ENCODE data around the gene AP1B1.
"Not testable (repeated sequence)": the region's sequence is repeated elsewhere in the genome, so short reads cannot be mapped to it uniquely, and the experiment has no call there.

Gene AP1B1

DNA sequence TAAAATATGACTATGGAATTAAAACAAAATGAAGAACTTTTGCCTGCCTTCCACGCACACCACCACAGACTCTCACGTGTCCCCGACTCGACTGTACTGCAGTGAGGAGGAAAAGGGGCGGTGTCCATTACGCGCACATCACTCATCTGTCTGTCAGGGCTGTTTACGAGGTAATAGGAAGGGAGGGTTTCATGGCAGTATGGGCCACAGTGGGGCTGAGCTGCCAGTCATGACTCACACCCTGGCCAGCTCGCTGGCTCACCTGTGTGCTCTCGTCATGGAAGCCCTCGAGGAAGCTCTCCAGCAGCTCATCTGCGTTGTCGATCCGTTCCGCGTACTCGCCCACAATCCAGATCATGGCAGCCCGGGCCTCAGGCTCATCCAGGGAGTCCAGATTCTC is 39.4 kb downstream of the AP1B1 start:
- TF ChIP-seq, protein P1, sequence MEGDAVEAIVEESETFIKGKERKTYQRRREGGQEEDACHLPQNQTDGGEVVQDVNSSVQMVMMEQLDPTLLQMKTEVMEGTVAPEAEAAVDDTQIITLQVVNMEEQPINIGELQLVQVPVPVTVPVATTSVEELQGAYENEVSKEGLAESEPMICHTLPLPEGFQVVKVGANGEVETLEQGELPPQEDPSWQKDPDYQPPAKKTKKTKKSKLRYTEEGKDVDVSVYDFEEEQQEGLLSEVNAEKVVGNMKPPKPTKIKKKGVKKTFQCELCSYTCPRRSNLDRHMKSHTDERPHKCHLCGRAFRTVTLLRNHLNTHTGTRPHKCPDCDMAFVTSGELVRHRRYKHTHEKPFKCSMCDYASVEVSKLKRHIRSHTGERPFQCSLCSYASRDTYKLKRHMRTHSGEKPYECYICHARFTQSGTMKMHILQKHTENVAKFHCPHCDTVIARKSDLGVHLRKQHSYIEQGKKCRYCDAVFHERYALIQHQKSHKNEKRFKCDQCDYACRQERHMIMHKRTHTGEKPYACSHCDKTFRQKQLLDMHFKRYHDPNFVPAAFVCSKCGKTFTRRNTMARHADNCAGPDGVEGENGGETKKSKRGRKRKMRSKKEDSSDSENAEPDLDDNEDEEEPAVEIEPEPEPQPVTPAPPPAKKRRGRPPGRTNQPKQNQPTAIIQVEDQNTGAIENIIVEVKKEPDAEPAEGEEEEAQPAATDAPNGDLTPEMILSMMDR (IDR thresholded peaks at IDR 0.05; ENCODE audit: low read depth, low read length, missing control alignments), result no peak
- H3K4me3 ChIP-seq (ENCODE audit: low read depth, low read length), result no peak overlapping the region
- no peak for DNase-seq (ENCODE audit: low read depth)

DNA sequence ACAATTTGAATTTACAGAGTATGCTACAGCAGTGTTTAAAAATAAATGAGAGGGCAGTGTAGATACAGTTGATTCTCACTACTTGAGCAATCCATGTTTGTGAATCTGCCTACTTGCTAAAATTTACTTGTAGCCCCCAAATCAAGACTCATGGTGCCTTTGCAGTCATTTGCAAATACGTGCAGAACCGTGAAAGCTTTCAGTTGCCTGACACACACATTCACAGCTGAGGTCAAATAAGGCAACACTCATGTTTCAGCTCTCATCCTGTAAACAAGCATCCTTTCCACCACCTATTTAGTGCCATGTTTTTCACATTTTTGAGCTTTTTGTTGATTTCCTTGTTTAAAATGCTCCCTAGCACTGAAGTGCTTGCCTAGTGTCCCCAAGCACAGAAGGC is 40.3 kb downstream of the AP1B1 start:
- no peak overlapping the region for H3K4me3 ChIP-seq (ENCODE audit: low read depth, low read length)
- no peak for DNase-seq (ENCODE audit: low read depth)
- TF ChIP-seq, protein P1 (IDR thresholded peaks at IDR 0.05; ENCODE audit: low read depth, low read length, missing control alignments), result no peak

DNA sequence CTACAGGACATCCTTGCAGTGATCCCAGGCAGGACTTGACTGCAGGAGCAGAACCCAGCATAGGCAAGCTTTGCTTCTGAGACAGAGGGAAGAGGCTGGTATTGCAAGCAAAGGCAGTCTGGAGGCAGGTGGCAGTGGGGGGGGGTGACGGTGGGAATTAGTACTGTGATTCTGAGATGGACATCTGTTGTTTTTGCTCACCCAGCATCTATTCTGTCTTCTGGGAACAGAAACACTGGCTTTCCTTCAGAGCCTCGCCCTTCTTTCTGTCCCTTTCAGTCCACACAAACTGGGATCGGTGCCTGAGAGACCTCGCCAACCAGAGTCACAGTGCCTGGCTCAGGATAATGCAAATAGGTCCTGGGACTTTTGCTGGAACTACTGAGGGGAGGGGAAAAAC is 41.7 kb downstream of the AP1B1 start:
- no peak for DNase-seq (ENCODE audit: low read depth)
- H3K4me3 ChIP-seq (ENCODE audit: low read depth, low read length), result no peak overlapping the region
- TF ChIP-seq, protein P1 (IDR thresholded peaks at IDR 0.05; ENCODE audit: low read depth, low read length, missing control alignments), result no peak

DNA sequence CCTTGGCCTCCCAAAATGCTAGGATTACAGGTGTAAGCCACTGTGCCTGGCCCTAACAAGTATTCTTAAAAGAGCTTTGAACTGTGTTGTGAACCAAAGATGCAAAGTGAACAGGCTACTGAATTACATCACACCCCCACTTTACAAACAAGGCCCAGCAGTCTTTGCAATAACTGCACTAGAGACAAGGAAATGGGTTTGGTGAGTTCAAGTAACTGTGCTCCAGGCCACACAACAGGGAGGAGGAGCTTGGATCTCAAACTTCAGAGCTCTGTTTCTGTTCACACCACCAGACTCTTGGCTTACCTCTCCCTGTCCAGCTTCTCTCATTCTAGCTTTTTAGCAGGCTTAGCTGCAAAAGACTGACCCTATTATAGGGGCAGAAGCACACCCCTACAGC is 42.4 kb downstream of the AP1B1 start:
- H3K4me3 ChIP-seq (ENCODE audit: low read depth, low read length), result no peak overlapping the region
- TF ChIP-seq, protein P1 (IDR thresholded peaks at IDR 0.05; ENCODE audit: low read depth, low read length, missing control alignments), result no peak
- DNase-seq (ENCODE audit: low read depth), result no peak

DNA sequence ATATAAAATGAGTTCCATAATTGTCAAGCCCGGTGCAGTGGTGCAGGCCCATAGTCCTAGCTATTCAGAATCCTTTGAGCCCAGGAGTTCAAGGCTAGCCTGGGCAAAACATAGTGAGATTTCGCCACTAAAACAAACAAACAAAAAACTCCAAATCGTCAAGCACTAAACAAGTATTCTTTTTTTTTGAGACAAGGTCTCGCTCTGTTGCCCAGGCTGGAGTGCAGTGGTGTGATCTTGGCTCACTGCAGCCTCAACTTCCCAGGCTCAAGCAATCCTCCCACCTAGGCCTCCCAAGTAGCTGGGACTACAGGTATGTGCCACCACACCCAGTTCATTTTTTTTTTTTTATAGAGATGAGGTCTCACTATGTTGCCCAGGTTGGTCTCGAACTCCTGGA is 43.5 kb downstream of the AP1B1 start:
- DNase-seq (ENCODE audit: low read depth); H3K4me3 ChIP-seq (ENCODE audit: low read depth, low read length): not testable (repeated sequence)

DNA sequence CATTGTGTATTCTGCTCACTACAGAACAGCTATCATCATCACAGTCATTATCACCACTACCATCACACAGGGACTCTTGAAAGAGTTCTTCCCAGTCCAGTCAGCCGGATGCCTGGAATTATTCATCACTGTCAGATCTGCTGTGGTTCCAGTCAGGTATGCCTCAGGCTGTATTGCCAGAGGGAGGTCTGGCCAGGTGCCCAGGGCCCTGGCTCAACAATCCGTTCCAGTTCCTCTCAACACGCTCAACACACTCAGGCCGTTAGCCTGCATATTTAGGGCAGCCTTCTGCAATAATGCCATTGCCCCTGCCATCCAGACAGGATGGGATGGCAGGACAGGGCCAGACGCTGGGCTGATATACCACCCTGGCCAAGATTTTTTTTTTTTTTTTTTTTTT is 44.2 kb downstream of the AP1B1 start:
- DNase-seq (ENCODE audit: low read depth), result no peak
- TF ChIP-seq, protein P1 (IDR thresholded peaks at IDR 0.05; ENCODE audit: low read depth, low read length, missing control alignments), result no peak
- no peak overlapping the region for H3K4me3 ChIP-seq (ENCODE audit: low read depth, low read length)

DNA sequence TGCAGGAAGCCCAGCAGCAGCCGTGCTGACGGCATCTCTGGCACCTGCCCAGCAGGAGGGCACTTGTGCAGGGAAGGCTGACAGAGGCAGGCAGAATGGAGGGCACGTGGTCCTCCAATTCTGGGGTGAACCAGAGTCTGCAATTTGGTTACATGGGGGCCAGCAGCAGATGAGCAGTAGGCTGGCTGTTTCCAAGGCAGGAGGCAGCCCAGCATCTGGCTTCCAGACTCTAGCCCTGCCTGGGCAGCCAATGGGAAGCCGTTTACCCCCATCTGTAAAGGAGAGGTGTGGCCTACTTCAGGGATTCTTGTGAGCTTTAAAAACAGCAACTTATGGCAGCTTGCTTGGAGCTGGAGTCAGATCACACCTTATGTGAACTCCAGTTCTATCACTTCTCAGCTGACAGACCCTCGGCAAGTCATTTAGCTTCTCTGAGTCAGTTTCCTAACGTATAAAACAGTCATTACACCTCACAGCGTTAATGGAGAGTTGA is 45.0 kb downstream of the AP1B1 start:
- TF ChIP-seq, protein P1 (IDR thresholded peaks at IDR 0.05; ENCODE audit: low read depth, low read length, missing control alignments), result no peak
- DNase-seq (ENCODE audit: low read depth), result no peak
- H3K4me3 ChIP-seq (ENCODE audit: low read depth, low read length), result no peak overlapping the region
